ENCODE results near the gene NOCT.

GRCh38 chr4:138978028-138978585 lies 37.5 kb upstream of the NOCT start:
- TF ChIP-seq CEBPB (IDR thresholded peaks at IDR 0.05; ENCODE audit: low read depth, low read length) = no peak
- no peak for TF ChIP-seq SIX5 (IDR thresholded peaks at IDR 0.05; ENCODE audit: low read depth, low read length)
- no peak for TF ChIP-seq CTCF (IDR thresholded peaks at IDR 0.05; ENCODE audit: control extremely low read depth in 1 of 3, insufficient read depth in 1 of 3, low read depth in 1 of 3, low read length in 3 of 3)

All from H1 (cell line).